ENCODE data around the gene CALHM4.

CALHM4 gene

GRCh38 chr6:116564921-116565872 is 11.6 kb downstream of the CALHM4 start:
- Histone ChIP-seq H3K9me3 (replicated peaks; ENCODE audit: insufficient read depth, low read length) (no peaks in the 10 kb centered on the region), H3K27me3 (replicated peaks; ENCODE audit: insufficient read depth, low read length) (no peaks in the 10 kb centered on the region), H3K4me1 (ENCODE audit: low read length) (peaks cover 5% of the 10 kb centered on the region; the same call in 1 of the 2 replicates), H3K9ac (ENCODE audit: low read length) (no peak overlapping the region), H3K4me3 (ENCODE audit: low read length) (no peak overlapping the region), H3K4me2 (ENCODE audit: low read depth, low read length) (no peak overlapping the region), H3K9me2 (replicated peaks; ENCODE audit: insufficient read depth, low read length) (no peaks in the 10 kb centered on the region), H3K36me3 (replicated peaks; ENCODE audit: insufficient read depth, low read length) (no peaks in the 10 kb centered on the region), H3K79me2 (ENCODE audit: low read length) (peaks cover 5% of the 10 kb centered on the region; the same call in 1 of the 2 replicates), H3F3A (ENCODE audit: insufficient read depth, low read length) (no peaks in the 10 kb centered on the region), H3K27ac (ENCODE audit: low read length) (no peak overlapping the region), H4K20me1 (ENCODE audit: insufficient read depth, low read length) (no peaks in the 10 kb centered on the region), H2AFZ (ENCODE audit: low read length) (no peak overlapping the region)
- TF ChIP-seq EZH2 (optimal IDR thresholded peaks at IDR 0.05; ENCODE audit: low read depth, low read length) (no peak), CTCF (IDR thresholded peaks at IDR 0.05; ENCODE audit: low read length) (no peak), EZH2phosphoT487 (IDR thresholded peaks at IDR 0.05; ENCODE audit: low read length) (no peak)
- DNase-seq = no peak

GRCh38 chr6:116568111-116568510 is 14.6 kb downstream of the CALHM4 start:
- H3K4me1 ChIP-seq (ENCODE audit: low read length) = peaks cover 12% of the 10 kb centered on the region
- H3K27ac ChIP-seq (ENCODE audit: low read length) = no peak overlapping the region
- no peak overlapping the region for H3K4me2 ChIP-seq (ENCODE audit: low read depth, low read length)
- no peak overlapping the region for H3K9ac ChIP-seq (ENCODE audit: low read length)
- no peaks in the 10 kb centered on the region for H3K36me3 ChIP-seq (replicated peaks; ENCODE audit: insufficient read depth, low read length)
- no peaks in the 10 kb centered on the region for H3K27me3 ChIP-seq (replicated peaks; ENCODE audit: insufficient read depth, low read length)
- peaks cover 27% of the 10 kb centered on the region for H3K79me2 ChIP-seq (ENCODE audit: low read length)
- no peaks in the 10 kb centered on the region for H4K20me1 ChIP-seq (ENCODE audit: insufficient read depth, low read length)
- no peaks in the 10 kb centered on the region for H3K9me2 ChIP-seq (replicated peaks; ENCODE audit: insufficient read depth, low read length)
- H3K4me3 ChIP-seq (ENCODE audit: low read length) = no peak overlapping the region
- no peak for TF ChIP-seq CTCF (IDR thresholded peaks at IDR 0.05; ENCODE audit: low read length)
- no peak for TF ChIP-seq EZH2phosphoT487 (IDR thresholded peaks at IDR 0.05; ENCODE audit: low read length)
- TF ChIP-seq EZH2 (optimal IDR thresholded peaks at IDR 0.05; ENCODE audit: low read depth, low read length) = no peak
- H2AFZ ChIP-seq (ENCODE audit: low read length) = no peak overlapping the region
- H3F3A ChIP-seq (ENCODE audit: insufficient read depth, low read length) = peaks cover 8% of the 10 kb centered on the region
- no peak for DNase-seq
- H3K9me3 ChIP-seq (replicated peaks; ENCODE audit: insufficient read depth, low read length) = no peaks in the 10 kb centered on the region

DNA sequence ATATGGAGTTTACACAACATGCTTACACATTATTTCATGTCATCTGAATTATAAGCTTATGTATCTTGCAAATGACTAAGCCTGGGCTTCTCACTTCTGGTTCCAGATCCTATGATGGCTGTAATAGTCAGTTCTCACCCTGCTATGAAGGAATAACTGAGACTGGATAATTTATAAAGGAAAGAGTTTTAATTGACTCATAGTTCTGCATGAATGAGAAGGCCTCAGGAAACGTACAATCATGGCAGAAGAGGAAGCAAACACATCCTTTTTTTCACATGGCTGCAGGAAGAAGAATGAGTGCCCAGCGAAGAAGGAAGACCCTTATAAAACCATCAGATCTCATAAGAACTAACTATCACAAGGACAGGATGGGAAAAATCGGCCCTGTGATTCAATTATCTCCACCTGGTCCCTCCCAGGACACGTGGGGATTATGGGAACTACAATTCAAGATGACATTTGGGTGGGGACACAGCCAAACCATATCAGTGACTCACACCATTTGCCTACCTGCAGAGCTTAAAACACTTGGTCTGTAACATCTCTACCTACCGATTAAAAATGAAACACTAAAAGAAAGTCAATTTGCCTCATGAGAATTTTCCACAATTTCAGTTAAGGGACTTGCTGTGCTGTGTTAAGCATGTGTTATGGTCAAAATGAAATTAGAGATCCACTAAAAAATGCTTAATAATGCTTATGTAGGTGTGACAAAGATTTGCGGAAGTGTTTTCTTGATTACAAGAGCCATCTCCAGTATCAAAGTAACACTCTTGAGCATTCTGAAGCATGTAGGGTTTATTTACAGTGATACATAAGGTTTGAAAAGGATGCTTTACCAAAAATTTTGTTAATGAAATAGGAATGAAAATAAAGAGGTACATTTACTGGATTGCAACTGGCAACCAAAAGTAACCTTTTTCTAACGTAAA is 15.5 kb downstream of the CALHM4 start:
- Histone ChIP-seq H3F3A (ENCODE audit: insufficient read depth, low read length) (peaks cover 8% of the 10 kb centered on the region), H3K4me2 (ENCODE audit: low read depth, low read length) (no peak overlapping the region), H3K9ac (ENCODE audit: low read length) (no peak overlapping the region), H3K79me2 (ENCODE audit: low read length) (peaks cover 37% of the 10 kb centered on the region), H2AFZ (ENCODE audit: low read length) (no peak overlapping the region), H3K4me1 (ENCODE audit: low read length) (peaks cover 13% of the 10 kb centered on the region), H3K36me3 (replicated peaks; ENCODE audit: insufficient read depth, low read length) (no peaks in the 10 kb centered on the region), H3K9me3 (replicated peaks; ENCODE audit: insufficient read depth, low read length) (no peaks in the 10 kb centered on the region), H3K4me3 (ENCODE audit: low read length) (no peak overlapping the region), H3K27ac (ENCODE audit: low read length) (no peak overlapping the region), H3K27me3 (replicated peaks; ENCODE audit: insufficient read depth, low read length) (no peaks in the 10 kb centered on the region), H3K9me2 (replicated peaks; ENCODE audit: insufficient read depth, low read length) (no peaks in the 10 kb centered on the region), H4K20me1 (ENCODE audit: insufficient read depth, low read length) (no peaks in the 10 kb centered on the region)
- DNase-seq = no peak
- no peak for TF ChIP-seq CTCF (IDR thresholded peaks at IDR 0.05; ENCODE audit: low read length)
- TF ChIP-seq EZH2phosphoT487 (IDR thresholded peaks at IDR 0.05; ENCODE audit: low read length) = no peak
- TF ChIP-seq EZH2 (optimal IDR thresholded peaks at IDR 0.05; ENCODE audit: low read depth, low read length) = no peak

All from MM.1S (cell line).